ENCODE results near the gene PRKG1. TPM values are rescaled to one million over a fixed set of nuclear protein-coding genes. Genes with fewer than 3 reads are reported as not detected.

PRKG1 gene
- total and polyA plus RNA-seq, 2 experiments from 2014 or later = 18.2 to 21.1 TPM

- no peak for TF ChIP-seq ZNF462 (CRISPR knock-in tag; IDR thresholded peaks at IDR 0.05)
- TF ChIP-seq CTCF (conservative IDR thresholded peaks at IDR 0.05; ENCODE audit: low read depth in 2 of 2) = no peak
Observed at GRCh38 chr10:51698473-51699063, 624.3 kb downstream of the PRKG1 start (continued).

- DNase-seq (ENCODE audit: low spot score) (peak; percentile 48), ATAC-seq (peak; percentile 52)
- Histone ChIP-seq H3K27ac (ENCODE audit: low read depth) (peak overlapping the region; percentile 92; the same call in 1 of the 2 replicates), H3K27me3 (ENCODE audit: insufficient read depth) (no peaks in the 10 kb centered on the region), H3K4me3 (peak overlapping the region; percentile 82), H3F3A (replicated peaks; ENCODE audit: low read depth) (no peaks in the 10 kb centered on the region), H3K9me2 (ENCODE audit: insufficient read depth) (no peaks in the 10 kb centered on the region), H4K20me1 (replicated peaks; ENCODE audit: insufficient read depth) (peaks cover 5% of the 10 kb centered on the region; the same call in 1 of the 2 replicates), H3K79me2 (replicated peaks; ENCODE audit: insufficient read depth) (peaks cover 32% of the 10 kb centered on the region), H3K4me2 (peak overlapping the region; percentile 91), H2AFZ (peak overlapping the region; percentile 85; the same call in 1 of the 2 replicates), H3K4me1 (ENCODE audit: insufficient read depth) (peaks cover 9% of the 10 kb centered on the region; the same call in 1 of the 2 replicates), H3K36me3 (ENCODE audit: insufficient read depth) (no peaks in the 10 kb centered on the region)
- Mint-ChIP-seq H3K4me1 (peaks cover 32% of the 10 kb centered on the region), H3K9me3 (no peaks in the 10 kb centered on the region; the same call in 2 of the 3 replicates), H3K36me3 (ENCODE audit: low read depth) (peaks cover 22% of the 10 kb centered on the region), H3K4me3 (peak overlapping the region; percentile 98), H3K27me3 (ENCODE audit: insufficient read depth, low read depth, poor library complexity) (peaks cover 3% of the 10 kb centered on the region), H3K27ac (peak overlapping the region; percentile 100)
- no peak for TF ChIP-seq CREB1 (CRISPR knock-in tag; IDR thresholded peaks at IDR 0.05; ENCODE audit: low read depth)
- TF ChIP-seq ZNF331 (CRISPR knock-in tag; IDR thresholded peaks at IDR 0.05; ENCODE audit: low read depth) = no peak
- TF ChIP-seq JUNB (IDR thresholded peaks at IDR 0.05; ENCODE audit: unreplicated experiment) = no peak
- no peak for TF ChIP-seq CTCF (conservative IDR thresholded peaks at IDR 0.05; ENCODE audit: low read depth in 2 of 2)
- no peak for TF ChIP-seq STAT1 (IDR thresholded peaks at IDR 0.05; ENCODE audit: unreplicated experiment)
- TF ChIP-seq POLR2AphosphoS5 (IDR thresholded peaks at IDR 0.05; ENCODE audit: low read depth) = no peak
- no peak for TF ChIP-seq EZH2phosphoT487 (IDR thresholded peaks at IDR 0.05; ENCODE audit: unreplicated experiment)
- TF ChIP-seq EZH2 (IDR thresholded peaks at IDR 0.05; ENCODE audit: low read depth, unreplicated experiment) = no peak
- TF ChIP-seq NANOG (IDR thresholded peaks at IDR 0.05; ENCODE audit: borderline replicate concordance) = no peak
Observed at GRCh38 chr10:51699145-51699474, 624.8 kb downstream of the PRKG1 start.

Measured in GM23338 (cell line).